Measurements from ENCODE around the gene P2RY2. TPM values are rescaled to one million over a fixed set of nuclear protein-coding genes. Genes with fewer than 3 reads are reported as not detected.
"Not testable (repeated sequence)": the region's sequence is repeated elsewhere in the genome, so short reads cannot be mapped to it uniquely, and the experiment has no call there.

The P2RY2 gene
- polyA plus RNA-seq, 1 donor: 0.58 TPM

- no peak for DNase-seq
Observed at GRCh38 chr11:73187854-73188253, 30.2 kb upstream of the P2RY2 start.

- no peak for DNase-seq
Observed at GRCh38 chr11:73188301-73188700, 29.8 kb upstream of the P2RY2 start.

- DNase-seq: no peak
Observed at GRCh38 chr11:73189315-73189714, 28.8 kb upstream of the P2RY2 start.

- no peak for DNase-seq
Observed at GRCh38 chr11:73189723-73190556, 28.1 kb upstream of the P2RY2 start.

GRCh38 chr11:73190557-73190885, 27.6 kb upstream of the P2RY2 start:
- DNase-seq: no peak

- no peak for DNase-seq
Observed at GRCh38 chr11:73191151-73191550, 26.9 kb upstream of the P2RY2 start.

GRCh38 chr11:73192272-73192671, 25.8 kb upstream of the P2RY2 start:
- no peak for DNase-seq

GRCh38 chr11:73193251-73194033, 24.6 kb upstream of the P2RY2 start:
- DNase-seq: no peak

- no peak for DNase-seq
Observed at GRCh38 chr11:73194034-73194507, 24.0 kb upstream of the P2RY2 start.

GRCh38 chr11:73194593-73194992, 23.5 kb upstream of the P2RY2 start:
- DNase-seq: no peak

GRCh38 chr11:73195191-73196007, 22.7 kb upstream of the P2RY2 start:
- no peak for DNase-seq

- no peak for DNase-seq
Observed at GRCh38 chr11:73196576-73196975, 21.5 kb upstream of the P2RY2 start.

- DNase-seq: no peak
Observed at GRCh38 chr11:73197348-73197747, 20.7 kb upstream of the P2RY2 start.

GRCh38 chr11:73197787-73198186, 20.3 kb upstream of the P2RY2 start:
- not testable (repeated sequence) for DNase-seq

- DNase-seq: no peak
Observed at GRCh38 chr11:73198677-73199076, 19.4 kb upstream of the P2RY2 start.

- no peak for DNase-seq
Observed at GRCh38 chr11:73199446-73199845, 18.6 kb upstream of the P2RY2 start.

GRCh38 chr11:73200256-73200655, 17.8 kb upstream of the P2RY2 start:
- DNase-seq: no peak

GRCh38 chr11:73201249-73201648, 16.8 kb upstream of the P2RY2 start:
- no peak for DNase-seq

GRCh38 chr11:73201888-73202780, 15.9 kb upstream of the P2RY2 start:
- DNase-seq: no peak

- no peak for DNase-seq
Observed at GRCh38 chr11:73203322-73203721, 14.8 kb upstream of the P2RY2 start.

GRCh38 chr11:73203790-73204189, 14.3 kb upstream of the P2RY2 start:
- no peak for DNase-seq
